Ovary (tissue), 9 donors: ENCODE measurements around the gene DLK2. TPM values are rescaled to one million over a fixed set of nuclear protein-coding genes. Genes with fewer than 3 reads are reported as not detected.

ENCODE experiments used
- DNase-seq, 5 donors: peaks; one replicate each; pipeline ENCODE4 v3.0.0-alpha.2; 2019 to 2020
- H3K27ac ChIP-seq, 2 donors: fragments of 200-600 bp; one replicate each; pipeline versions ENCODE4 v1.5.1 to v1.8.0; 2019 to 2022
- H3K27me3 ChIP-seq: fragments of 200-600 bp; one replicate; pipeline ENCODE4 v1.8.0; 2022
- H3K36me3 ChIP-seq: fragments of 200-600 bp; sonication (generic); one replicate; pipeline ENCODE4 v1.5.1; 2019
- H3K4me1 ChIP-seq: one replicate; pipeline ENCODE4 v1.8.1; 2013; ENCODE audit warnings: mild to moderate bottlenecking, moderate library complexity; ENCODE audit not compliant: insufficient read depth
- H3K4me3 ChIP-seq: fragments of 200-600 bp; sonication (generic); one replicate; pipeline ENCODE4 v1.5.1; 2017
- H3K9me3 ChIP-seq, 2 donors: fragments of 200-600 bp in 1 of 2; sonication (generic) in 1 of 2; one replicate each; pipeline versions ENCODE4 v1.5.1 to v1.8.1; 2013 to 2019; ENCODE audit warnings: mild to moderate bottlenecking in 1 of 2, moderate library complexity in 1 of 2
- CTCF ChIP-seq, 3 donors: fragments of 450-650 bp in 2 of 3; fragments of 200-600 bp in 1 of 3; IDR thresholded peaks; one replicate each; pipeline versions ENCODE4 v1.5.1 to v1.8.0; 2016 to 2022; ENCODE audit warnings: antibody characterized with exemption in 3 of 3, mild to moderate bottlenecking in 1 of 3
- EP300 ChIP-seq: sonication (generic); formaldehyde crosslinking; IDR thresholded peaks from one replicate; pipeline ENCODE4 v1.6.1; 2017; ENCODE audit warnings: antibody characterized with exemption
- POLR2A ChIP-seq: fragments of 450-650 bp; IDR thresholded peaks from one replicate; pipeline ENCODE4 v1.6.1; 2017; ENCODE audit warnings: antibody characterized with exemption, mild to moderate bottlenecking, moderate library complexity
- WGBS, 3 donors: extraction: QIAGEN DNeasy Blood & Tissue Kit in 1 of 3; methylation state at CpG; one replicate each; pipeline versions ENCODE4 v1.1.5 to v1.1.7; 2013 to 2017; 5-methylcytosine and 5-hydroxymethylcytosine counted together
- intact Hi-C, 4 donors: fragments of 100-400 bp; cut with DNase I; formaldehyde crosslinking; loops; one replicate each; pipeline versions ENCODE4 v1.11.0 to v1.15.1; 2022 to 2023
- polyA plus RNA-seq, 2 donors: library from polyadenylated mRNA; stranded (reverse); fragments of 200-250 nt in 1 of 2; fragments of 350-450 nt in 1 of 2; fragmentation: Illumina TruSeq in 1 of 2; extraction: RNeasy Lipid Tissue Mini Kit (QIAGEN cat#74804) in 1 of 2; gene quantifications; one replicate each; pipeline ENCODE4 v1.2.3, GENCODE V29; 2013 to 2014
- total RNA-seq, 7 donors: library from RNA; depleted of rRNA in 2 of 7; stranded (reverse); fragments of >200 nt in 2 of 7; fragmentation: NEBNext Ultra II Directional in 3 of 7; extraction: Animal tissue kit (Norgen Biotek cat#: 25700) in 3 of 7; gene quantifications; one replicate each; pipeline versions ENCODE4 v1.1.0 to v1.2.4, GENCODE V29; 2016 to 2023
- donor health status: DM: no; HTN: no; CAD: no; lungs with moderate emphysema.
- donor health status: DM: no; HTN: no; CAD: no.
- donor health status: Bipolar disorder and iron deficiency.
- donor health status: DM: yes; HTN: yes; CAD: no.
- donor health status: DM: no; HTN: no; CAD: no.
- donor health status: DM: yes; HTN: yes; CAD: no.

DLK2 gene
- total and polyA plus RNA-seq, 9 donors, result 0.18 to 6.0 (median 0.92) TPM

DNA sequence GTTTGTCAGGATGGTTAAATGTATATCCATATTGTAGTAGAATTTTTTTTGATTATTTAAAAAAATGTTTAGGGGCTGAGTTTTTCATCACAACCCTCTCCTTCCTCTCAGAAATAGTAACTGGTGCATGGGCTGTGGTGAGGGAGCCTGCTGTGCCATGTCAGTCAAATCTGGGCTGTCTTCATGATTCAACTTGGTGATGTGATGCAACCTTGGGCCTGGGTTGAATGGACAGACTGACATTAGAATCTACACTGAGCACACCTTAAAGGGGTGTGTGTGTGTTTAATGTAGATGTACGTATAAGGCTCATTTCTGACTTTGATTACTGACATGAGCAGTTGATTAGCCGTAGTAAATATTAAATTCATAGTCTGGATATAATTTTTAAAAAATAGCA, 25.7 kb upstream of the DLK2 start:
- intact Hi-C loops, result no loop called here
- peaks cover 7% of the 10 kb centered on the region for H3K4me1 ChIP-seq
- H3K27me3 ChIP-seq, result no peaks in the 10 kb centered on the region
- TF ChIP-seq CTCF (IDR thresholded peaks at IDR 0.05), result no peak
- TF ChIP-seq POLR2A, result no peak
- no peak for TF ChIP-seq EP300
- H3K36me3 ChIP-seq, result no peaks in the 10 kb centered on the region
- no peak for DNase-seq
- 90 to 95% (median 93%) methylated on average over 2 of the region's 2 CpGs for WGBS, 3 donors
- no peaks in the 10 kb centered on the region for H3K9me3 ChIP-seq
- no peak overlapping the region for H3K27ac ChIP-seq
- no peak overlapping the region for H3K4me3 ChIP-seq

DNA sequence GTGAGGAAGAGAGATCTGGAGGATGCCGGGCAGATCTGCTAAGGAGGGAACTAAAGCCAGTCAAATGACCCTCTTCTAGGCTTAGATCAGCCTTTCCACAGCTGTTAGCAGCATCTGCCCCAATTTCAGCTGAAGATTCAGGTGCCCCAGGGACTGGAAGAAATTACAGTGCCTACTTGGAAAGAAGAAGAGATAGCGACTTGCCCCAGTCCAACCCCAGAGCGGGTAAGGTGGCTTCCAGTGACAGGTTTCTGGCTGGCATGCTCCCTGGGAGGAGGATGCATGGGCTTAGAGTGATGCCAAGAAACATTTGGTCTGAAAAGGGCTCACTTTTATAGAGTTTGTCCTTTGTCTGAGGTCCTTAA, 22.6 kb upstream of the DLK2 start:
- no peak for DNase-seq
- TF ChIP-seq CTCF (IDR thresholded peaks at IDR 0.05) (no peak), EP300 (no peak), POLR2A (no peak)
- Histone ChIP-seq H3K36me3 (no peaks in the 10 kb centered on the region), H3K9me3 (no peaks in the 10 kb centered on the region), H3K27ac (peak overlapping the region; percentile 81 to 82), H3K4me1 (peaks cover 7% of the 10 kb centered on the region), H3K27me3 (no peaks in the 10 kb centered on the region), H3K4me3 (peak overlapping the region; percentile 57)
- intact Hi-C loops, result no loop called here
- WGBS, 3 donors, result 13 to 27% (median 19%) methylated on average over 3 of the region's 3 CpGs

- intact Hi-C loops, result no loop called here
- Histone ChIP-seq H3K27ac (peak within 1 kb of the TSS; percentile 81 to 82), H3K9me3 (no peaks in the 10 kb centered on the region), H3K36me3 (no peaks in the 10 kb centered on the region), H3K4me1 (peaks cover 7% of the 10 kb centered on the region), H3K4me3 (peak within 1 kb of the TSS; percentile 57), H3K27me3 (no peaks in the 10 kb centered on the region)
- WGBS, 3 donors, result 0 to 2% (median 1%) methylated on average over 34 of the region's 34 CpGs
- peak; percentile 71 for TF ChIP-seq POLR2A
- no peak for TF ChIP-seq CTCF (IDR thresholded peaks at IDR 0.05)
- no peak for TF ChIP-seq EP300
- DNase-seq, result peak; percentile 94 to 98 (median 96)
These were observed 22.1 kb upstream of the DLK2 start, which contains the start of gene TJAP1 for GRCh38 chr6:43477235-43478007. TSS of gene TJAP1 (plus strand) at chr6:43477570. CDS start at chr6:43499002, 21,432 bp downstream.

DNA sequence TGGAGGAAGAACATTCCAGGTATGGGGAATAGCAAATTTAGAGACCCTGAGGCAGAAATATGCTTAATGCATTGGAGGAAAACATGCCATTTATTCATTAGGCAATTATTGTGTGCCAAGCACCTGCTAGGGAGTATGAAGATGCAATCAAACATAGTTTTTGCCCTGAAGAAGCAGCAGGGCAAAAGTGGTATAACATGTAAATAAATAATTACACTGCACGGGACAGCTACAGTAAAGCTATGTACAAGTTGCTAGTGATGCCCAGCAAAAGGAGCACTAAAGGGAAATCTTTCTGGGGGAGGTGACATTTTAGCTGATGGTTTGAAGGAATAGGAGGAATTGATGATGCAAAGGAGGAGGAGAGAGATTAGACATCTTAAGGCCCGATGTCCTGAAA, 21.4 kb upstream of the DLK2 start:
- Histone ChIP-seq H3K27me3 (no peaks in the 10 kb centered on the region), H3K36me3 (no peaks in the 10 kb centered on the region), H3K9me3 (no peaks in the 10 kb centered on the region), H3K4me3 (peak overlapping the region; percentile 57), H3K27ac (peak overlapping the region in 1 of 2 donors; percentile 82), H3K4me1 (peaks cover 7% of the 10 kb centered on the region)
- TF ChIP-seq POLR2A (no peak), CTCF (IDR thresholded peaks at IDR 0.05) (no peak), EP300 (no peak)
- WGBS, 3 donors, result 3 to 17% (median 4%) methylated on average over 2 of the region's 2 CpGs
- intact Hi-C loops, result no loop called here
- DNase-seq, result no peak
